NCI-H82 (cell line): Measurements from ENCODE around the gene LOXL3.

Experiments
- DNase-seq: peaks from one replicate; lab custom pipeline; 2025; lab: John Stamatoyannopoulos, UW

Gene LOXL3

DNA sequence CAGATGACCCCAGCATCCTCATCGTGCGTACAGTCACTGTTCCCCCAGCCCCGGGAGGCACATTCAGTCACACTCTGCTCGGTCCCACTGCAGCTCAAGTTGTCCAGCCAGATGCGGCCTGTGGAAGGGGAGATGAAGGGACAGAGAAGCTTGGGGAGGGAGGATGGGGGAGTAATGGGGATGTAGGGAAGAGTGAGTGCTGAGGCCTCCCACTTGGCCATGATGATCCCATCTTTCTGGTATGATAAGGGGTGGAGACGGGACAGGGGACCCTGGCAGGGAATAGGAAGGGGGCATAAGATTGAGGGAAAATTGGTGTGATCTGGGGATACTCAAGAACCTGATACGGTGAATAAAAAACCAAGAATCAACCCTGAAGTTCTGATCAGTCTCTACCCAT is 3.5 kb downstream of the LOXL3 start:
- no peak for DNase-seq

GRCh38 chr2:74548900-74549826 is 4.6 kb downstream of the LOXL3 start:
- DNase-seq, result peak; percentile 78

DNA sequence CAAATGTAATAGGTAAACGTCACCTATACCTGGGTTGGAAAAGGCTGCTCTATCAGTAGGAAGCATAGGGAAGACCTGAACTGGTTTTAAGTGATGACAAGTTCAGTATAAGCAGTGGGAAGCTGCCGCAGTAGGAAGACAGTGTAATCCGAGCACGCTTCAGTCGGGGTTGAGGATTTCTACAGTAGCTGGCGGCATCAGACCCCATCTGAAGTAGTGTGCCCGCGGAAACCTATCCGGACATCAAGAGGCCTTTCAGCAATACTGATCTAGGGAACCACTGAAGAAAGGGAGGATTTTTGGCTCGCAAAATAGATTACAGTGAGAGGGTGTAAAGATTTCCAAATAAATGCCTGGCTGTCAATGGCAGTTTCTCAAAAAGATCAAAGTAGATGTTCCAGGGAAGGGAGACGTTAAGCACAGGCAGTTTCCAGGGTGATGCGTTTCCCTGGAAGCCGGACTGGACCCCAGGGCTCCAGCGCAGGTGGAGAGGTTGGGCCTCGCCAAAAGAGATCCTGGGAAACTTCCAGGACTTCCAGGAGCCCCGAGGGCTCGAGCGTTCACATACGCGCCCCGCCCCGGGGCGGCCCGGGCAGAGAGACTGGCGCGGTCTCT is 5.3 kb downstream of the LOXL3 start:
- peak; percentile 86 for DNase-seq

GRCh38 chr2:74546004-74546403 is 7.7 kb downstream of the LOXL3 start:
- no peak for DNase-seq

- peak; percentile 19 for DNase-seq
Observed at GRCh38 chr2:74544634-74545033, 9.1 kb downstream of the LOXL3 start.

GRCh38 chr2:74542978-74543377 is 10.8 kb downstream of the LOXL3 start:
- DNase-seq, result no peak

DNA sequence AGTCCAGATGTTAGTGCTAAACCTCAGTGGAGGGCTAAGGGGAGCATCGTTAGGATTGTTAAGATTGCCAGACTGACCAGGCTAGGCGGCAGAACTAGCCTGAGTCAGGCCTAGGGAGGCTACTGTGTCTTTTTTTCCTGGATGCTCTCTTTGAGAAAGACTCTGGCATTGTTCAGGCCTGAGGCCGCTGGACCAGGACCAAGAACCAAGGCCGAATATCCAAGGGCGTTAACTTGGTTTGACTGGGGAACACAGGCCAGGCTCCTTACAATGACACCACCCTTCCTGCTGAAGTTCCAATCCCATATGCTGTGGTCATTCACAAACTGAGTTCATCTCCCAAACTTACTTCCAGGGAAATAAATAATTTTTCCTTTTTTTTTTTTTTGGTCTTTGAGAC is 13.5 kb downstream of the LOXL3 start:
- no peak for DNase-seq

- DNase-seq, result no peak
Observed at GRCh38 chr2:74538881-74539339, 14.8 kb downstream of the LOXL3 start.

DNA sequence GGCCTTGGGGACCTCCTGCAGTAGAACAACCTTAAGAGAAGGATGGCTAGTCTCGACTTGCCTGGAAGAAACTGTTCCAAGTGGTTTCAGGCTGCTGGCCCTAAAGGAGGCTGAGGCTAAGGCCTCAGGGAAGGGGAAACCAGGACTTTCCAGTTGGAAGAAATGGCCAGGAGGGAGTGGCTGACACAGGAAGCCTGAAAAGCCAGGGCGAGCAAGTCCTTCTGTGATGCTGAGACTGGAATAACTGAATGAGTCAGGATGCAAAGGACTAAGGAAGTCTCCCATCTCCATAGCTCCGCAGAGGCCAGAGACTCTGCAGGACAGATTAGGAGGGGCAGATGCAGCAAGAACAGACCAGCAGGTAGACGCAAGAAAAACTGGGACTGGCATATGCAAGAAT is 16.6 kb downstream of the LOXL3 start:
- no peak for DNase-seq

- DNase-seq, result no peak
Observed at GRCh38 chr2:74536166-74536950, 17.4 kb downstream of the LOXL3 start.

- no peak for DNase-seq
Observed at GRCh38 chr2:74535440-74535965, 18.2 kb downstream of the LOXL3 start.

- DNase-seq, result no peak
Observed at GRCh38 chr2:74534411-74534810, 19.3 kb downstream of the LOXL3 start.

GRCh38 chr2:74533464-74533863 is 20.3 kb downstream of the LOXL3 start:
- no peak for DNase-seq

GRCh38 chr2:74532222-74532621 is 21.5 kb downstream of the LOXL3 start:
- DNase-seq, result peak; percentile 65

- no peak for DNase-seq
Observed at GRCh38 chr2:74531666-74532065, 22.1 kb downstream of the LOXL3 start.

GRCh38 chr2:74530239-74531187 is 23.2 kb downstream of the LOXL3 start:
- peak; percentile 68 for DNase-seq

DNA sequence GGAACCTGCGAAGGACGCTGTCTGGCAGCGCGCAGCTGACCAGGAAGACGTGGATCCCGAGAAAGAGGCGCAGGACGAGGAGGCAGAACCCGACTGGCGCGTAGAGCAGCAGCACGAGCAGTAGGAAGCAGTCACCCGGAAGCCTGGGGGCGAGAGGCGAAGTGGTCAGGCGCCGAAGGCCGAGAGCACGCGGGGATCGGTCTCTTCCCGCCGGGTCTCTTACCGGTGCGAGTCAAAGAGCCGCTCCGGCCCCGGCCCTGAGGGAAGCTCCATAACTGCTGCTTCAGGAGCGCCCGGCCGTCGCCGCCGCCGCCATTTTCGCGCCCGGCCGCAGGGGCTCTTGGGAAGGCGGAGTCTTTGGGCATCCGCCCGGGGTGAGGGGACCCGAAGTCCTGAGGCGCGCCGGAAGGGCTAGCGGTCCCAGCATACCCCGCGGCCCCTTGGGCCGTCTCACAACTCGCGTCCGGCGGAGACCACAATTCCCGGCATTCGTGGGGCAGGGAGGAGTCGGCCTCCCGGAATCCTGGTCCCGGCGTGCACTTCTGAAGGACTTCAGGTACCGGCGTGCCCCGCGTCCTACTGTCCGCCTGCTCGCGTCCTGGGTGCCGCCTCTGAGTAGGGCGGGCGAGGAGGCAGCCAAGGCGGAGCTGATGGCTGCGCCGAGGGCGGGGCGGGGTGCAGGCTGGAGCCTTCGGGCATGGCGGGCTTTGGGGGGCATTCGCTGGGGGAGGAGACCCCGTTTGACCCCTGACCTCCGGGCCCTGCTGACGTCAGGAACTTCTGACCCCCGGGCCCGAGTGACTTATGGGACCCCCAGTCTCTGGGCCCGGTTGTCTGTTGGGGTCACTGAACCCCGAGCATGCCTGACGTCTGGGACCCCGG is 24.1 kb downstream of the LOXL3 start, which contains the start of the genes AUP1 and HTRA2:
Gene AUP1, minus strand, starts transcription at position 350 of the 882 bp plus-strand sequence. Its CDS starts 77 bp downstream, at position 273.
Gene HTRA2, plus strand, starts transcription at position 577 of the 882 bp plus-strand sequence. Its CDS starts 74 bp downstream, at position 651.
- DNase-seq, result peak; percentile 100

- DNase-seq, result no peak
Observed at GRCh38 chr2:74528600-74529356, 25.0 kb downstream of the LOXL3 start.

- no peak for DNase-seq
Observed at GRCh38 chr2:74527741-74528140, 26.0 kb downstream of the LOXL3 start.
